ENCODE measurements around the gene EVA1A.

- no peak for TF ChIP-seq CTCF (conservative IDR thresholded peaks at IDR 0.05 in 1 of 2, IDR thresholded peaks at IDR 0.05 in 1 of 2; ENCODE audit: low read depth in 1 of 2, low read length in 2 of 2)
- no peak for TF ChIP-seq EZH2 (IDR thresholded peaks at IDR 0.05; ENCODE audit: low read length, missing control alignments)
Observed at GRCh38 chr2:75579186-75579585, 18.4 kb upstream of the EVA1A start.

Data from fibroblast of lung (primary cell).